Measurements from ENCODE around the gene SAMD11.

Gene SAMD11

DNA sequence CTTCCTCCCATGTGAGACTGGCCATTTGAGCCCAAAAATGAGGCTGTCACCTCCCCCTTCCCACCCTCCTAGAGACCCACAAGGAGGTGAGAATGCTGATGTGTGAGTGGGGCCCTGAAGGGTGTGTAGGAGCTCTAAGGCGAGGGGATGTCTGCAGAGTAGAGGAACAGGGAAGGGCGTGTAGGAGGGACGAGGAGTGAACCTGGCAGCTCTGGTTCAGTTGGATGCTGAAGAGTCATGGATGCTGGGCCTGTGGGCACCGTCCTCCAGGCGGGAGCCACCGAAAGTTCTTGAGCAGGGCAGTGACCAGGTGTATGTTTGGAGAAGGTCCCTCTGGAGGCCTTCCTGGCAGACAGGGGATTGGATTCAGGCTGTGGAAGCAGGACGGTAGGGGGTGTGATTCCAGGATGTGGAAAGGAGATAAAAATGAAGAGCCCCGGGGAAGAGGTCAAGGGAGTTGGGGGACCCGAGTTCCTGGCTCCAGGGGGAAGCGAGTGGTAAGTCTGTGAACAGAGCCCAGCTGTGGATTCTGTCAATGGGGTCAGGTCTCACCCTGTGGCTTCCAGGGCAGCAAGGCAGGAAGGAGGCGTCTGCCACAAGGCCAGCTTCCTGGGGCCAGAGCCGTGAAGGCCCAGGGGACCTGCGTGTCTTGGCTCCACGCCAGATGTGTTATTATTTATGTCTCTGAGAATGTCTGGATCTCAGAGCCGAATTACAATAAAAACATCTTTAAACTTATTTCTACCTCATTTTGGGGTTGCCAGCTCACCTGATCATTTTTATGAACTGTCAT lies 7.9 kb downstream of the SAMD11 start:
- DNase-seq (ENCODE audit: low read depth): no peak

DNA sequence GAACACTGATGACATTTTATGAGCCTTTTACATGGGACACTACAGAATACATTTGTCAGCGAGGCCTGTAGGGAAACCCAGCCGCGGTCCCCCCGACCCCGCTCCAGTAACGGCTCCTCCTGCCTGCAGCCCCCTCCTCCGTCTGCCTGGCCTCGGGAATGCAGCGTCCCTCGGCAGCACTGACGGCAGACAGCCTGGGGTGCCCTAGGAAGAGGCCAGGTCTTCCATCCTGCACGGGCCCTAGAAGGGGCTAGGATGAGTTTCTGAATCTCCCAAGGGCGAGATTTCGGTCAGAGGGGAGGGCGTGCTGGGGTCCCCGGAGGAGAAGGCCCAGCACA lies 8.4 kb downstream of the SAMD11 start:
- DNase-seq (ENCODE audit: low read depth): no peak

DNA sequence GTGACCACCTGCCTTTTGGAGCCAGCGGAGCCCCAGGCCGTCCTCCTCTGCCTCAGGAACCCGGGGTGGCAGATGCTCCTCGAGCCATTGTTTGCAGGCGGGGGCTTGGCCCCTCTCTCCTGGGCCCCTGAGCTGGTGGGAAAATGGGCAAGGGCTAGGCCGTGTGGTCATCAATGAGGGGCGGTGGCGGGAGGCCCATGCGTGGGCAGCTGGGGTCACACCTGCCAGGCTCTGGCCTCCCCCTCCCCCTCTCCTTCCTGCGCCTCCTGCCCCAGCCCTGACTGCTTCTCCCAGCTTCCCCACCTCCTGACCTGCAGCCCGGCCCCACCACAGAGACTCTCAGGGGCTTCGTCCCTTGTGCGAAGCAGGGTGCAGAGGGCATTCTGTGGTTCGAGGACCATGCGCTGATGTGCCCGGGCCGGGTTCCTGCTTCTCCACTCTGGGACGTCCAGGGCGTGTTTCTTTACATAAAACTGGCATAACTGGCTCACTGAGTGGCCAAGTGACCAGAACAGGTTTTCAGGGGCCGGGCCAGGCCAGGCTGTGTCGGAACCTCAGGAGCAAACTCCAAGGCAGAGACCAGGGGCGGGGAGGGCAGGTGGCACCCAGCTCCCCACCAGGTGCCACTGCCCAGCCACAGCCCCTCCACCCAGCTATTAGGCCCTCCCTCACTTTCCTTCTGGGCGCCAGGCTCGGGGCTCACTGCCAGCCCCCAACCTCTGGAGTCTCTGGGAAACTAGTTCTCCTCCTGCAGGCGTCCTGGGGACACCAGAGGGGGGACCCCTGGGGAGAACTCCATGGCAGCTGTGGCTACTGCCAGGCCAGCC lies 9.3 kb downstream of the SAMD11 start:
- DNase-seq (ENCODE audit: low read depth): no peak

DNA sequence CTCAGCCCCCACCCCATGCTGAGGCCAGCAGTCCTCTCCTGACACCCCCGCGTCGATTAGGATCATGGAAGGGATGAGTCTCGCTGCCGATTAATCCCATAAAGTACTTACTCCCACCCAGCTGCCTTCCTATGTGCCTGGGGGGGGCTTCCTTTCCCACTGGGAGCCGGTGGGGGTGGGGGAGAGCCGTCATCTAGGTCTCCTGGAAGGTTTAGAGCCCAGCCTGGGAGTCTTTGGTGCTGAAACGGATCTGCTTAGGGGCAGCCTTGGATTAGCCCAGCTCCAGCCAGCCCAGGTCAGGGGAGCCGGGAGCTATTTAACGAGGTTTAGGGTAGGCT lies 9.8 kb downstream of the SAMD11 start:
- DNase-seq (ENCODE audit: low read depth): no peak

DNA sequence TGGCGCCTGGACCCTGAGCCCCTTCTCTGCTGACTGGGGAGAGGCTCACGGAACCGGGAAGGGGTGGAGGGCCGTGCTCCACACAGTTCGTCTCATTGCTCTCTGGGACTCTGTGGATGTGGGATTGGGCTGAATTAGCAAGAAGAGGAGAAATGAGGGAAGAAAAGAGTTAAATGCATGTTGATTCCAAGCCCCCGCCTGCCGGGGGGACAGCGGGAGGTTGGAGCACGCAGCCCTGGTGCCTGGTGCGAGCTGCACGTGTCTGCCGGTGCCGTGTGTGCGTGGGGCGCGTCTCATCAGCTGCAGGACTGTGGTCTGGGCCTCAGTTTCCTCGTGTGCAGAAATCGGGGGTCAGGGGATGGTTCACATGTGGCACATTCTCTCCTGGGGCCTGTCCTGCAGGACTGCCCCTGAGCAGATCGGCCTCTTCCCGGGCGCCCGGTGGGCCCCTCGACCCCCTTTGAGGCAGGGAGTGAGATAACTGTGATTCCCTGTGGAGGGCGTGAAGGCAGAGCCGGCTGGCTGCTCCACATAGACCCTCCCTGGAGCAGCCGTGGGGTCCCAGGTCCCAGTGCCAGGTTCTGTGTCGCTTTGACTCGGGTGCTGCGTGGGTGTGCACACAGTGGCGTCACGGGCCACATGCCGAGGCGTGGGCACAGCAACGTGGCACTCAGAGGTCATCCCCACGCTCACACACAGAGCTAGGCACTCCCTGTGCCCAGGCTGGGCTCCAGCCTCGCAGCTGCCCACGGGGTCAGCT lies 11.4 kb downstream of the SAMD11 start:
- DNase-seq (ENCODE audit: low read depth): no peak

DNA sequence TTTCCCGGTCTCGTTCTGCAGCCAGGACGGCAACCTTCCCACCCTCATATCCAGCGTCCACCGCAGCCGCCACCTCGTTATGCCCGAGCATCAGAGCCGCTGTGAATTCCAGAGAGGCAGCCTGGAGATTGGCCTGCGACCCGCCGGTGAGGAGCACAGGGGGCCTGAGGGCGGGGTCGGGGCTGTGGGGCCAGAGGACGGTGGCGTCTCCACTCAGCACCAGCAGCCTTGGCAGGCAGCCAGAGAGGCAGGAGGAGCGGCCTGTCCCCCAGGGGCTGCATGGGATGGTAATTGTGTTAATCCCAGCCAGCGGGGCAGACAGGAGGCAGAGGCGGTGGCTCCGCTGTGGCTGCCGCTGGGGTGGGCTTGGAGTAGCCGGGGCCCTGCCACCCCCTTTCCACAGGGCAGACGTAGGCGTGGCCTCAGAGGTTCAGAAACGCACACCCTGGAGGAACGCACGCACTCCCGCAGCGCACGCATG lies 12.1 kb downstream of the SAMD11 start:
- no peak for DNase-seq (ENCODE audit: low read depth)

DNA sequence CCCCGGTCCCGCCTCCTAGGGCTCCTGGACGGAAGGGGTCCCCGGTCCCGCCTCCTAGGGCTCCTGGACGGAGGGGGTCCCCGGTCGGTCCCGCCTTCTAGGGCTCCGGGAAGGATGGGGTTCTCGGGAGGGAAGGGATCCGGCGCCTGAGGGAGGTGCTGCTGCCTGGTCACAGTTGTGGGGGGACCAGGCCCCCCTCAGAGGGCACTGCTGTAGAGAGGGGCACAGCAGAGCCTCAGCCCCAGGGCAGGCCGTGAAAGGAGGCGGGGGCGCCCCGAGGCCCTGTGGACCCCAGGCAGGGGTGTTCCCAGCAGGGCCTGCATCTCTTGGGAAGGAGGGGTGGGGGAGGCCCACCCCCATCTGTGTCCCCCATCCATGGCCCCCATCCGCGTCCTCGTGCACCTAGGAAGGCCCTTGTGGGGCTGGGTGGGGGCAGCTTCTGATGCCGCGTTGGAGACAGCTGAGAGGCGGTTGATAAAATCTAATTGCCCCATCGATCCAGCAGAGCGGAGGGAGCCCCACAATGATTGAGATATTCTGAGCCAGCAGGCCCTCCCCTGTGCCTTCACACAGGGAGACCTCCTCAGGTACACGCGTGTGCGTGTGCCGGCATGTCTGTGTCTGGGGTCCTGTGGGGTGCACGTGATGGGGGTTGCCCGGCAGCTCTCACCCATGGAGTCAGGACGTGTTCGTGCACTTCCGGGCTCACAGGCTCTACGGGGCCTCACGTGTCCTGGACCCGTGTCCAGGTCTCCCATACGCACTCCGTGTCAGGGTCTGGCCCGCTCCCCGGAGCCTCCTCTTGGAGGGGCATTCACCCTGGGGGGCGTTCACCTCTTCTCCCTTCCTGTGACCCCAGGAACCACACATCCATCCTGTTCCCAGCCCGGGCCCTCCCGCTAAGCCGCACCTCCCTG lies 12.9 kb downstream of the SAMD11 start:
- DNase-seq (ENCODE audit: low read depth): no peak

DNA sequence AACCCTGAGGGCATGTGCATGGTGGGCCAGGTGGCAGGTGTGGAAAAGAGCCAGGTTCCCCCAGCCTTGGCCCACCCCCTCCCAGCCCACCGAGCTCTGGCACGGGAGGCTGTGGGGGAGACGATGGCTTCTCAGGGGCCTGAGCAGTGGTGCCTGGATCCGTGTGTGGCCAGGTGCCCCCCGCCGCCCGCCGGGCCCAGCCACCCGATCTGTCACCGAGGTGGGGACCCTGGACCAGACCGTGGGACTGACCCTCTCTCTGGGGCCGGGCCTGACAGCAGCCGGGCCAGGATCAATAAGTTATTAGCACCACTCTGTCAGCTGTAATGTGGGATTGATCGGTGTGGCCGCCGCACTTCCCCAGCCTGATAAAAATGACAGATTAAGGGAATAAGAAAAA lies 13.8 kb downstream of the SAMD11 start:
- DNase-seq (ENCODE audit: low read depth): no peak

DNA sequence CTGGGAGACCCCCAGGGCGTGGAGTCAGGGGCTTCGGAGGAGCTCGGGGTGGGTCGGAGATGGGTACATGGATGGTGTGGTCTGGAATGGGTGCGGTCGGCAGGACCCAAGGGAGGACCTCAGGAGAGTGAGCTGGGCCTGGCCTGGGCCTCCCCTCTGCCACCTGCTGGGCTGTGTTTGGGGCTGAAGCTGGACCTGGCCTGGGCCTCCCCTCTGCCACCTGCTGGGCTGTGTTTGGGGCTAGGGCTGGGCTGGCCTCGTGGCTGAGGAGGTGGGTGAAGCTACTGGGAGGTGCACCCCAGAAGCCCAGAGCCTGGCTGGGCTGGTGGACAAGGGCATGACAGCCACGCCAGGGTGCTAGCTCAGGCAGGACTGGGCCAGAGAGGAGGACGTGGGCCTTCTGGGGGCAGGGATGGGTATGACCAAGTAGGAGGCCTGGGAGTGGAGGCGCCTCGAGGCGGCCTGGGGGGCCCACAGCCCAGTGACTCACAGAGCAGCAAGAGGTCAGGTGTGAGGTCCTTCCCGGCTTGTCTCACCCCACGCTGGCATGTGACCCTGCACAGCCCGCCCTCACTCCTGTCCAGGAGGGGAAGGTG lies 14.5 kb downstream of the SAMD11 start:
- DNase-seq (ENCODE audit: low read depth): peak; percentile 64

DNA sequence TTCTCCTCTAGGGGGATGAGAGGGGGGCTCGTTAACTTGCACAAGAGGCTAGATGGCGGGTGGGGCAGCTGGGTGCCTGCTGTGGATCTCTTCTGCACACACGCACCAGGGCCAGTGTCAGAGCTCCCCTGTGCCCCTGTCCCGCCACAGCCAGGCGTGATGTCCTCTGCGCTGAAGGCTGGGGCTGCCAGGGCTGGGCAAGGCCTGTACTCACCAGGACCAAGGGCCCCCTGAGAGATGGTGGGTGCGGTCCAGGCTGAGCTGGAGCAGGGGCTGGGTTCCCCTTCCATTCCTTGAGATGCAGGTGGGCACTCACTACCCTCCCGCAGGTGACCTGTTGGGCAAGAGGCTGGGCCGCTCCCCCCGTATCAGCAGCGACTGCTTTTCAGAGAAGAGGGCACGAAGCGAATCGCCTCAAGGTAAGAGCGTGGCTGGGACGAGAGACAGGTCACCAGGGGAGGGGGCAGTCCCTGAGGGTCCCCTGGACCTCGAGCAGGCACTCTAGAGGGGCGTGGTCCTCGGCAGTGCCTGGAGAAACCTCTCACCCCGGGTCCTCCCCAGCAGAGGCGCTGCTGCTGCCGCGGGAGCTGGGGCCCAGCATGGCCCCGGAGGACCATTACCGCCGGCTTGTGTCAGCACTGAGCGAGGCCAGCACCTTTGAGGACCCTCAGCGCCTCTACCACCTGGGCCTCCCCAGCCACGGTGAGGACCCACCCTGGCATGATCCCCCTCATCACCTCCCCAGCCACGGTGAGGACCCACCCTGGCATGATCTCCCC lies 15.2 kb downstream of the SAMD11 start:
- no peak for DNase-seq (ENCODE audit: low read depth)

DNA sequence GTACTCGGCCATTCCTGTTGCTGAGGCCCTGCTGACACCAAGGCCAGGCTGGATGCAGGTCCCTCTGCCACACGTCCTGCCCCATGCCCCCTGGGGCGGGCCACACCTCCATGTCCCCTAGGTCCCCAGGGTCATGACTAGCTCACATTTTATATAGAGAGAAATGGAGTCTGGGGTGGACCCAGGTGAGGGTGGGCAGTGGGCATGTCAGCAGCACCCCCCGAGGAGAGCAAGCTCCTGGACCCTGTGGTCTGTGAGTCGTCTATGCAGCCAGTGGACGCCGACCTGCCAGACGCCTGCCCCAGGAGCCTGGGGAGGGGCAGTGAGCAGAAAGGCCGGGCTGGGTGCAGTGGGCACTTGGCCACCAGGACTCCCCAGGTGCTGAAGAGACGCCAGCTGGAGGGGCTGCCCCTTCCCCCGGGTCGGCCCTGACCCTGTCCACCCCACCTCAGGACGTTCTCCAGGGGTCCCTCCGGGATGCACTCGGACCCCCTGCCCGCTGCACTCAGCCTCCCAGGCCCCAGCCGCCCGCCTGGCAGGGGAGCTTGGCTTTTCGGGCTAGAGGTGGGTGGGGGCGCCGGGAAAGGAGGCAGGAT lies 15.9 kb downstream of the SAMD11 start:
- no peak for DNase-seq (ENCODE audit: low read depth)

DNA sequence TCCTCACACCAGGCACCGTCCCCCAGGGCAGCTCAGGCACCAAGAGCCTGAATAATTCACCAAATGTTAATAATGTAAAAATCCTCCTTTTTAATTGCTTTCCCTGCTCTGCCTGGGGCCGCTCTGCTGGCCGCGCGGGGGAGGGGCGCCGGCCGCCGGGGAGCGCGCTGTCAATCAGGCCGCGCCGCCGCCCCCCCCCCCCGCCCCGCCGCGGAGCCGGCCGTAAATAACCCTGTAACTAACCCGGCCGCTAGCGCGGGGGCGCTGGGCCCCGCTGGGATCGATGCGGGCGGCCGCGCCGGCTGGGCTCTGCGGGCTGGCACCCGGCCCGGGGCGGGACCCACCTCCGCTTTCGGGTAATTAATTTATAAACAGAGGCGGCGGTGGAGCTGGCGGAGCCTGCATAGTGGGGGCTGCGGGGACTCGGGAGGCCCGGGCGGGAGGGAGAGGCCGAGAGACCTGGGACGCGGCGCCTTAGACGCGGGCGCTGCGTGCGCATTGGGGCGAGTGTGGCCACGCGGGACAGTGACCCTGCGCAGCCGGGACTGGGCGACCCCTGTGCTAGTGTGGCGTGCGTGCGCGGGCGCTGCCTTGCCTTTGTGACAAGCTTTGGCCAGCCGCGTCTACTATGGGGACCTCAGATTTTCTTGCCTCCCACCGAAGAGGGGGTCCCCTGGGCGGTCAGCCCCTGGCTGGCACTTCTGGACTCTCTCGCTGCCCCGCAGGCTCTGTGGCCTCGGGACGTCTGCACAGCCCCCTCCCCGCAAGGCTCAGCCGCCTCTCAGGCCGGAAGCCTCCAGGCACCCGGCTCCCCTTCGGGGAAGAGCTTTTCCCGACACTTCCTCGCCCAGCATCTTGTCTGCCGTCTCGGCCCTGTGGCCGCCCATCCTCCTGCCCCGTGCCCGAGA lies 16.6 kb downstream of the SAMD11 start:
- DNase-seq (ENCODE audit: low read depth): peak; percentile 59

DNA sequence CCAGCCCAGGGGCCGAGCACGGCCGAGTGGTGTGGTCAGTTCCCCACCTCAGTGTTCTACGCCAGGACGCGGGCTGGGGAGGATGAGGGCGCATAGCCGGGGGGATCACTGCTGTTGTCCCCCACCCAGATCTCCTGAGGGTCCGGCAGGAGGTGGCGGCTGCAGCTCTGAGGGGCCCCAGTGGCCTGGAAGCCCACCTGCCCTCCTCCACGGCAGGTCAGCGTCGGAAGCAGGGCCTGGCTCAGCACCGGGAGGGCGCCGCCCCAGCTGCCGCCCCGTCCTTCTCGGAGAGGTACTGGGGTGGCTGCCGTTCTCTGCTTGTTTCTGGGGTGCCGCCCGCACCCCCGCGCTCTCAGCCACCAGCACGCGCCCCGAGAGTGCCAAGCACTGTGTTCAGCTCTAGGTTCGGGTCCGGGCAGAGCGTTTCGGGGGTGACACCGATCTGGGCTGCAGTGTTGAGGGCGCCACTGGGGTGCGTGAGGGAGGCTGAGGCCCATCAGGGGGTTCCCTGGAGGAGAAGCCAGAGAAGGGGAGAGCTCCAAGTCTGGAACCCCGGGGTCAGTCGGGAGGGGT lies 17.4 kb downstream of the SAMD11 start:
- no peak for DNase-seq (ENCODE audit: low read depth)

DNA sequence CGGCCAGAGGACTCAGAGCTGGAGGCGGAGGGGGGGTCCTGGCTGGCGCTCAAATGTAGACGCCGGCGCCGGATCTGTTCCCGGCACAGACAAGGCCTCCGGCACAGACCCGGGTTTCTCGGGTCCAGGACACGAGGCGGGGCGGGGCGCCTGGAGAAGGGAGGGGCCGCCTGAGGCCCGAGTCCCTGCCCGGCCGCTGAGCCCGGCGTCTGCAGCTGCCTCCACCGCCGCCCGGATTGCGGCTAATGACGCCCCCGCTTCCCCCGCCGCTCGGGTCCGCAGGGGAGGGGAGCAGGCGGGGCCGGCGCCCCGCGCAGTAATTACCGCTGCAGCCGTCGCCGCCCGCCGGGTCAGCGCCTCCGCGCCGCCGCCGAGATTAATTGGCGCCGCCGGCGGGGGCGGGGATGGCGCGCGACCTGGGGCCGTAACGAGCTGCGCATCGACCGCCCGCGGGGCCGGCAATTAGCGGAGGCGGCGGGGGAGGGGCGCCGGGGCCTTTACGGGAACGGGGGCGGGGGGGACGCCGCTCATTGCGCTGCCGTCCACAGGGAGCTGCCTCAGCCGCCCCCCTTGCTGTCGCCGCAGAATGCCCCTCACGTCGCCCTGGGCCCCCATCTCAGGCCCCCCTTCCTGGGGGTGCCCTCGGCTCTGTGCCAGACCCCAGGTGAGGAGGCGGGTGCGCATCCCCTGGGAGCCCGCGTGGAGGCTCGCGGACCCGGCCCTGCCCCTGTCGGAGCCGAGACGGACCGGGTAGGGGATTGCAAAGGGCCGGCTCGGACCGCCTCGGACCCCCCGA lies 18.1 kb downstream of the SAMD11 start:
- DNase-seq (ENCODE audit: low read depth): peak; percentile 78

DNA sequence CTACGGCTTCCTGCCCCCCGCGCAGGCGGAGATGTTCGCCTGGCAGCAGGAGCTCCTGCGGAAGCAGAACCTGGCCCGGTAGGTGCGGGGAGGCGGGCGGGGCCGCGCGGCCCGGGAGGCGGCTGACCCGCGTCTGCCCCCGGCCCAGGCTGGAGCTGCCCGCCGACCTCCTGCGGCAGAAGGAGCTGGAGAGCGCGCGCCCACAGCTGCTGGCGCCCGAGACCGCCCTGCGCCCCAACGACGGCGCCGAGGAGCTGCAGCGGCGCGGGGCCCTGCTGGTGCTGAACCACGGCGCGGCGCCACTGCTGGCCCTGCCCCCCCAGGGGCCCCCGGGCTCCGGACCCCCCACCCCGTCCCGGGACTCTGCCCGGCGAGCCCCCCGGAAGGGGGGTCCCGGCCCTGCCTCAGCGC lies 18.7 kb downstream of the SAMD11 start:
- peak; percentile 33 for DNase-seq (ENCODE audit: low read depth)

DNA sequence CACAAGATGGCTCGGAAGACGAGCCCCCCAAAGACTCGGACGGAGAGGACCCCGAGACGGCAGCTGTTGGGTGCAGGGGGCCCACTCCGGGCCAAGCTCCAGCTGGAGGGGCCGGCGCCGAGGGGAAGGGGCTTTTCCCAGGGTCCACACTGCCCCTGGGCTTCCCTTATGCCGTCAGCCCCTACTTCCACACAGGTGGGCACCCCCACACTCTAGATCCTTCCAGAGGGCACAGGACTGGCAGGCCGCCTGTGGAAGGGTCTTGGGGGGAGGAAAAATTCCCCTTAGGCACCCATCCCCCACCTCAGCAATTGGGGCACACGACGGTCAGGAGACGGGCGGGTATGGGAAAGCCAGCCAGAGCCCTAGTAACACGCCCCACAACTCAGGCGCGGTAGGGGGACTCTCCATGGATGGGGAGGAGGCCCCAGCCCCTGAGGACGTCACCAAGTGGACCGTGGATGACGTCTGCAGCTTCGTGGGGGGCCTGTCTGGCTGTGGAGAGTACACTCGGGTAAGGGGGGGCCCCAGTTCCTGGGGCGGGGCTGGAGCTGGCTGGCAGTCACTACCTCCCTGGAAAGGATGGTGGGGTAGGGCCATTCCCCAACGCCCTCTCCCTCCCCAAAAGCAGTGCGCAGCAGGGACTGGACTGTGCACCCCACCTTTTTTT lies 19.3 kb downstream of the SAMD11 start:
- no peak for DNase-seq (ENCODE audit: low read depth)
